GM23338 (cell line): Measurements from ENCODE around the gene CYP27A1.

Experiments
- CREB1 ChIP-seq: fragments of 250-450 bp; sonication (Bioruptor Pico); IDR thresholded peaks from 2 replicates; pipeline ENCODE4 v1.5.0; 2020; ENCODE audit warnings: low read depth, mild to moderate bottlenecking, moderate library complexity
- EZH2 ChIP-seq: fragments of 200-600 bp; sonication (generic); IDR thresholded peaks from one replicate; pipeline ENCODE4 v1.8.0; 2017; ENCODE audit warnings: antibody characterized with exemption, mild to moderate bottlenecking, low read depth; ENCODE audit not compliant: unreplicated experiment
- EZH2phosphoT487 ChIP-seq: fragments of 200-600 bp; sonication (generic); IDR thresholded peaks from one replicate; pipeline ENCODE4 v1.8.1; 2018; ENCODE audit warnings: antibody characterized with exemption; ENCODE audit not compliant: unreplicated experiment
- JUNB ChIP-seq: IDR thresholded peaks from one replicate; pipeline ENCODE4 v1.6.1; 2016; ENCODE audit warnings: antibody characterized with exemption; ENCODE audit not compliant: unreplicated experiment
- NANOG ChIP-seq: IDR thresholded peaks from 2 replicates; pipeline ENCODE4 v1.6.1; 2016; ENCODE audit warnings: antibody characterized with exemption, borderline replicate concordance
- POLR2AphosphoS5 ChIP-seq: IDR thresholded peaks from 2 replicates; pipeline ENCODE4 v1.6.1; 2016; ENCODE audit warnings: antibody characterized with exemption, low read depth
- REST ChIP-seq: IDR thresholded peaks from one replicate; pipeline ENCODE4 v1.6.1; 2018; ENCODE audit warnings: antibody characterized with exemption; ENCODE audit not compliant: unreplicated experiment
- ZNF114 ChIP-seq: fragments of 250-450 bp; sonication (Bioruptor Pico); IDR thresholded peaks from 2 replicates; pipeline ENCODE4 v1.5.0; 2020; ENCODE audit warnings: mild to moderate bottlenecking, moderate library complexity
- ZNF331 ChIP-seq: fragments of 250-450 bp; sonication (Bioruptor Pico); IDR thresholded peaks from 2 replicates; pipeline ENCODE4 v1.5.0; 2020; ENCODE audit warnings: low read depth, mild to moderate bottlenecking, moderate library complexity
- TF ChIP-seq, protein P1 (sequence below), 2 experiments: fragments of 200-600 bp in 1 of 2; sonication (generic) in 1 of 2; conservative IDR thresholded peaks; 2 replicates each; pipeline versions ENCODE4 v1.5.1 to v1.6.1; 2016 to 2017; ENCODE audit warnings: antibody characterized with exemption in 2 of 2, low read depth in 2 of 2, mild to moderate bottlenecking in 2 of 2, moderate library complexity in 1 of 2

GRCh38 chr2:218834685-218835084 is 52.7 kb downstream of the CYP27A1 start:
- no peak for TF ChIP-seq POLR2AphosphoS5
- TF ChIP-seq, protein P1, sequence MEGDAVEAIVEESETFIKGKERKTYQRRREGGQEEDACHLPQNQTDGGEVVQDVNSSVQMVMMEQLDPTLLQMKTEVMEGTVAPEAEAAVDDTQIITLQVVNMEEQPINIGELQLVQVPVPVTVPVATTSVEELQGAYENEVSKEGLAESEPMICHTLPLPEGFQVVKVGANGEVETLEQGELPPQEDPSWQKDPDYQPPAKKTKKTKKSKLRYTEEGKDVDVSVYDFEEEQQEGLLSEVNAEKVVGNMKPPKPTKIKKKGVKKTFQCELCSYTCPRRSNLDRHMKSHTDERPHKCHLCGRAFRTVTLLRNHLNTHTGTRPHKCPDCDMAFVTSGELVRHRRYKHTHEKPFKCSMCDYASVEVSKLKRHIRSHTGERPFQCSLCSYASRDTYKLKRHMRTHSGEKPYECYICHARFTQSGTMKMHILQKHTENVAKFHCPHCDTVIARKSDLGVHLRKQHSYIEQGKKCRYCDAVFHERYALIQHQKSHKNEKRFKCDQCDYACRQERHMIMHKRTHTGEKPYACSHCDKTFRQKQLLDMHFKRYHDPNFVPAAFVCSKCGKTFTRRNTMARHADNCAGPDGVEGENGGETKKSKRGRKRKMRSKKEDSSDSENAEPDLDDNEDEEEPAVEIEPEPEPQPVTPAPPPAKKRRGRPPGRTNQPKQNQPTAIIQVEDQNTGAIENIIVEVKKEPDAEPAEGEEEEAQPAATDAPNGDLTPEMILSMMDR (conservative IDR thresholded peaks at IDR 0.05; ENCODE audit: low read depth in 2 of 2) = no peak
- TF ChIP-seq EZH2 = no peak
- no peak for TF ChIP-seq ZNF114
- no peak for TF ChIP-seq REST
- TF ChIP-seq ZNF331 (CRISPR knock-in tag) = no peak
- no peak for TF ChIP-seq CREB1
- TF ChIP-seq NANOG = no peak
- no peak for TF ChIP-seq EZH2phosphoT487
- TF ChIP-seq JUNB = no peak
